Neural cell (in vitro differentiated cells): Measurements from ENCODE around the gene TEX54. TPM values are rescaled to one million over a fixed set of nuclear protein-coding genes. Genes with fewer than 3 reads are reported as not detected.
"Not testable (repeated sequence)": the region's sequence is repeated elsewhere in the genome, so short reads cannot be mapped to it uniquely, and the experiment has no call there.

ENCODE experiments used
- H2AFZ ChIP-seq: fragments of 200-600, 300-800 bp; sonication (generic), shearing (Covaris generic); 2 replicates; pipeline ENCODE4 v1.6.0; 2014; ENCODE audit warnings: low read depth, mild to moderate bottlenecking, antibody characterized with exemption, low read length, moderate library complexity
- H3F3A ChIP-seq: fragments of 200-600 bp; shearing (Covaris generic); 2 replicates; pipeline ENCODE4 v1.6.1; 2016; ENCODE audit warnings: mild to moderate bottlenecking, moderate library complexity, mixed read lengths, antibody characterized with exemption, low read length; ENCODE audit not compliant: insufficient read depth, poor library complexity, severe bottlenecking
- H3K27ac ChIP-seq: fragments of 200-600, 300-800 bp; sonication (generic), shearing (Covaris generic); 2 replicates; pipeline ENCODE4 v1.5.1; 2014; ENCODE audit warnings: mild to moderate bottlenecking, low read length, moderate library complexity
- H3K27me3 ChIP-seq: fragments of 300-800, 200-600 bp; sonication (generic), shearing (Covaris generic); 2 replicates; pipeline ENCODE4 v1.6.0; 2014; ENCODE audit warnings: mild to moderate bottlenecking, low read depth, low read length, moderate library complexity; ENCODE audit not compliant: insufficient read depth
- H3K36me3 ChIP-seq: fragments of 300-800, 200-600 bp; sonication (generic), shearing (Covaris generic); 2 replicates; pipeline ENCODE4 v1.5.1; 2014; ENCODE audit warnings: mild to moderate bottlenecking, antibody characterized with exemption, low read length, moderate library complexity; ENCODE audit not compliant: insufficient read depth
- H3K4me2 ChIP-seq: fragments of 300-800, 200-600 bp; sonication (generic), shearing (Covaris generic); 2 replicates; pipeline ENCODE4 v1.6.0; 2014; ENCODE audit warnings: mild to moderate bottlenecking, low read length
- H3K4me3 ChIP-seq: fragments of 300-800, 200-600 bp; sonication (generic), shearing (Covaris generic); 2 replicates; pipeline ENCODE4 v1.5.1; 2014; ENCODE audit warnings: mild to moderate bottlenecking, low read length, moderate library complexity
- H3K79me2 ChIP-seq: fragments of 200-600 bp; shearing (Covaris generic); replicated peaks from 2 replicates; pipeline ENCODE4 v1.6.0; 2014; ENCODE audit warnings: mild to moderate bottlenecking, low read length, moderate library complexity; ENCODE audit not compliant: insufficient read depth
- H3K9ac ChIP-seq: fragments of 300-800, 200-600 bp; sonication (generic), shearing (Covaris generic); 2 replicates; pipeline ENCODE4 v1.6.1; 2016; ENCODE audit warnings: mild to moderate bottlenecking, low read length, mixed read lengths
- H3K9me2 ChIP-seq: fragments of 200-600 bp; shearing (Covaris generic); 2 replicates; pipeline ENCODE4 v1.6.1; 2016; ENCODE audit warnings: mild to moderate bottlenecking, low read length, mixed read lengths; ENCODE audit not compliant: insufficient read depth
- H3K9me3 ChIP-seq: fragments of 200-600, 300-800 bp; sonication (generic), shearing (Covaris generic); 2 replicates; pipeline ENCODE4 v1.6.1; 2016; ENCODE audit warnings: mild to moderate bottlenecking, mixed run types, low read length, moderate library complexity, mixed read lengths
- H4K20me1 ChIP-seq: fragments of 200-600 bp; shearing (Covaris generic); 2 replicates; pipeline ENCODE4 v1.6.1; 2016; ENCODE audit warnings: mild to moderate bottlenecking, mixed run types; ENCODE audit not compliant: insufficient read depth
- EP300 ChIP-seq: fragments of 450-650 bp; conservative IDR thresholded peaks from 2 replicates; pipeline ENCODE4 v1.6.1; 2014; ENCODE audit warnings: antibody characterized with exemption, mild to moderate bottlenecking, moderate library complexity; ENCODE audit not compliant: poor library complexity, severe bottlenecking
- EZH2 ChIP-seq: fragments of 200-600, 300-800 bp; shearing (Covaris generic), sonication (generic); IDR thresholded peaks from 2 replicates; pipeline ENCODE4 v1.6.1; 2014; ENCODE audit warnings: antibody characterized with exemption, low read length, borderline replicate concordance, mild to moderate bottlenecking; ENCODE audit not compliant: insufficient read depth, poor library complexity, severe bottlenecking
- MXI1 ChIP-seq: fragments of 450-650 bp; conservative IDR thresholded peaks from 2 replicates; pipeline ENCODE4 v1.6.1; 2014; ENCODE audit warnings: antibody characterized with exemption, mild to moderate bottlenecking; ENCODE audit not compliant: poor library complexity, severe bottlenecking
- POLR2AphosphoS5 ChIP-seq: IDR thresholded peaks from 2 replicates; pipeline ENCODE4 v1.6.1; 2012
- RAD21 ChIP-seq: fragments of 450-650 bp; conservative IDR thresholded peaks from 2 replicates; pipeline ENCODE4 v1.6.1; 2014; ENCODE audit warnings: antibody characterized with exemption, mild to moderate bottlenecking, moderate library complexity
- SMC3 ChIP-seq: fragments of 450-650 bp; conservative IDR thresholded peaks from 2 replicates; pipeline ENCODE4 v1.6.1; 2014; ENCODE audit warnings: antibody characterized with exemption, mild to moderate bottlenecking, moderate library complexity; ENCODE audit not compliant: poor library complexity
- TAF1 ChIP-seq: IDR thresholded peaks from 2 replicates; pipeline ENCODE4 v1.6.1; 2012; ENCODE audit warnings: low read depth
- polyA plus RNA-seq: library from polyadenylated mRNA; depleted of rRNA; stranded (reverse); fragments of >200 nt; gene quantifications from 2 replicates; pipeline ENCODE4 v1.2.3, GENCODE V29; 2014
- TF ChIP-seq, protein P1 (sequence below): IDR thresholded peaks from 2 replicates; pipeline ENCODE4 v1.6.1; 2012; ENCODE audit warnings: borderline replicate concordance
- TF ChIP-seq, protein P2 (sequence below): fragments of 450-650 bp; IDR thresholded peaks from 2 replicates; pipeline ENCODE4 v1.5.1; 2014; ENCODE audit warnings: antibody characterized with exemption, mild to moderate bottlenecking, moderate library complexity; ENCODE audit not compliant: poor library complexity, severe bottlenecking

The TEX54 gene
- polyA plus RNA-seq, 1 donor from 2014 or later, result not detected

DNA sequence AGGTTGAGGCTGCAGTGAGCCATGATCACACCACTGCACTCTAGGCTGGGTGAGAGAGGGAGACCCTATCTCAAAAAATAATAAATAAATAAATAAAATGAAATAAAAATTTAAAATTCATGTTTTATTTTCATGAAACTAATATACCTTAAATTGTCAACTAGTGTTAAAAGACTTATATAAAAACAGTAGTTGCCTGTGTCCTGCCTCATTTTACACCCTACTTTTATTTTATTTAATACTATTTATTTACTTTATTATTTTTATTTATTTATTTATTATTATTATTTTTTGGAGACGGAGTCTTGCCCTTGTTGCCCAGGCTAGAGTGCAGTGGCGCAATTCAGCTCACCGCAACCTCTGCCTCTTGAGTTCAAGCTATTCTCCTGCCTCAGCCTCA is 11.5 kb upstream of the TEX54 start:
- peaks cover 9% of the 10 kb centered on the region for H3F3A ChIP-seq
- no peak overlapping the region for H3K9ac ChIP-seq
- no peaks in the 10 kb centered on the region for H3K27me3 ChIP-seq
- H2AFZ ChIP-seq, result no peak overlapping the region
- no peak overlapping the region for H3K4me2 ChIP-seq
- H4K20me1 ChIP-seq, result no peaks in the 10 kb centered on the region
- no peaks in the 10 kb centered on the region for H3K36me3 ChIP-seq
- H3K27ac ChIP-seq, result no peak overlapping the region
- H3K9me2 ChIP-seq, result no peaks in the 10 kb centered on the region
- no peaks in the 10 kb centered on the region for H3K9me3 ChIP-seq
- no peak overlapping the region for H3K4me3 ChIP-seq
- no peaks in the 10 kb centered on the region for H3K79me2 ChIP-seq
- TF ChIP-seq RAD21, result no peak
- no peak for TF ChIP-seq MXI1
- no peak for TF ChIP-seq POLR2AphosphoS5
- no peak for TF ChIP-seq EP300
- TF ChIP-seq, protein P1, sequence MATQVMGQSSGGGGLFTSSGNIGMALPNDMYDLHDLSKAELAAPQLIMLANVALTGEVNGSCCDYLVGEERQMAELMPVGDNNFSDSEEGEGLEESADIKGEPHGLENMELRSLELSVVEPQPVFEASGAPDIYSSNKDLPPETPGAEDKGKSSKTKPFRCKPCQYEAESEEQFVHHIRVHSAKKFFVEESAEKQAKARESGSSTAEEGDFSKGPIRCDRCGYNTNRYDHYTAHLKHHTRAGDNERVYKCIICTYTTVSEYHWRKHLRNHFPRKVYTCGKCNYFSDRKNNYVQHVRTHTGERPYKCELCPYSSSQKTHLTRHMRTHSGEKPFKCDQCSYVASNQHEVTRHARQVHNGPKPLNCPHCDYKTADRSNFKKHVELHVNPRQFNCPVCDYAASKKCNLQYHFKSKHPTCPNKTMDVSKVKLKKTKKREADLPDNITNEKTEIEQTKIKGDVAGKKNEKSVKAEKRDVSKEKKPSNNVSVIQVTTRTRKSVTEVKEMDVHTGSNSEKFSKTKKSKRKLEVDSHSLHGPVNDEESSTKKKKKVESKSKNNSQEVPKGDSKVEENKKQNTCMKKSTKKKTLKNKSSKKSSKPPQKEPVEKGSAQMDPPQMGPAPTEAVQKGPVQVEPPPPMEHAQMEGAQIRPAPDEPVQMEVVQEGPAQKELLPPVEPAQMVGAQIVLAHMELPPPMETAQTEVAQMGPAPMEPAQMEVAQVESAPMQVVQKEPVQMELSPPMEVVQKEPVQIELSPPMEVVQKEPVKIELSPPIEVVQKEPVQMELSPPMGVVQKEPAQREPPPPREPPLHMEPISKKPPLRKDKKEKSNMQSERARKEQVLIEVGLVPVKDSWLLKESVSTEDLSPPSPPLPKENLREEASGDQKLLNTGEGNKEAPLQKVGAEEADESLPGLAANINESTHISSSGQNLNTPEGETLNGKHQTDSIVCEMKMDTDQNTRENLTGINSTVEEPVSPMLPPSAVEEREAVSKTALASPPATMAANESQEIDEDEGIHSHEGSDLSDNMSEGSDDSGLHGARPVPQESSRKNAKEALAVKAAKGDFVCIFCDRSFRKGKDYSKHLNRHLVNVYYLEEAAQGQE, result no peak
- TF ChIP-seq, protein P2, sequence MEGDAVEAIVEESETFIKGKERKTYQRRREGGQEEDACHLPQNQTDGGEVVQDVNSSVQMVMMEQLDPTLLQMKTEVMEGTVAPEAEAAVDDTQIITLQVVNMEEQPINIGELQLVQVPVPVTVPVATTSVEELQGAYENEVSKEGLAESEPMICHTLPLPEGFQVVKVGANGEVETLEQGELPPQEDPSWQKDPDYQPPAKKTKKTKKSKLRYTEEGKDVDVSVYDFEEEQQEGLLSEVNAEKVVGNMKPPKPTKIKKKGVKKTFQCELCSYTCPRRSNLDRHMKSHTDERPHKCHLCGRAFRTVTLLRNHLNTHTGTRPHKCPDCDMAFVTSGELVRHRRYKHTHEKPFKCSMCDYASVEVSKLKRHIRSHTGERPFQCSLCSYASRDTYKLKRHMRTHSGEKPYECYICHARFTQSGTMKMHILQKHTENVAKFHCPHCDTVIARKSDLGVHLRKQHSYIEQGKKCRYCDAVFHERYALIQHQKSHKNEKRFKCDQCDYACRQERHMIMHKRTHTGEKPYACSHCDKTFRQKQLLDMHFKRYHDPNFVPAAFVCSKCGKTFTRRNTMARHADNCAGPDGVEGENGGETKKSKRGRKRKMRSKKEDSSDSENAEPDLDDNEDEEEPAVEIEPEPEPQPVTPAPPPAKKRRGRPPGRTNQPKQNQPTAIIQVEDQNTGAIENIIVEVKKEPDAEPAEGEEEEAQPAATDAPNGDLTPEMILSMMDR, result no peak
- no peak for TF ChIP-seq TAF1
- TF ChIP-seq SMC3, result no peak

DNA sequence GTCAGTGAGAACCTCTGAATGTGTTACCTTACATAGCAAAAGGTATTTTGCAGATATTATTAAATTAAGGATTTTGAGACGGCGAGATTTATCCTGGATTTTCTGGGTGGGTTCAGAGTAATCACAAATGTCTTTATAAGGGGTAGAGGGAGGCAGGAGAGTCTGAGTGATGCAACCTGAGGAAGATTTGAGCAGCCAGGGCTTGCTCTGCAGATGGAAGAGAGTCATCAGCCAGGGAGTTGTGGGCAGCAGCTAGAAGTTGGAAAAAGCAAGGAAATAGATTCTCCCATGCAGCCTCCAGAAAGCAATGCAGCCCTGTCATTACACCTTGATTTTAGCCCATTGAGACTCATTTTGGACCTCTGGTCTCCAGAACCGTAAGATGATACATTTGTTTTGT is 10.8 kb upstream of the TEX54 start:
- Histone ChIP-seq H2AFZ (no peak overlapping the region), H3K4me3 (no peak overlapping the region), H3K27ac (no peak overlapping the region)

DNA sequence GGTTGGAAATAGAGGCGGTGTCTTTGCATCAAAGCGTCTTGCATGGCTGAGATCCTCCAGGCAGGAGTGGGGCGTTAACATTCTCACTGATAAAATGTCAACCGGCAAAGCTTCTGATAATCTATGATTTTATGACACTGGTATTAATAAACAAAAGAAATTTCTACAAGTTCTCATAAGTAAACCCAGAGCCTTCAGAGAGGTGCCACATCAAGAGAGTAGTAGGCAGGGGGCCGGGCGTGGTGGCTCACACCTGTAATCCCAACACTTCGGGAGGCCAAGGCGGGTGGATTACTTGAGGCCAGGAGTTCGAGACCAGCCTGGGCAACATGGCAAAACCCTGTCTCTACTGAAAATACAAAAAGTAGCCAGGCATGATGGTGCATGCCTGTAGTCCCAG is 10.2 kb upstream of the TEX54 start:
- not testable (repeated sequence) for H4K20me1 ChIP-seq, H3K27me3 ChIP-seq, H3K79me2 ChIP-seq, H3K4me2 ChIP-seq, H3K9me3 ChIP-seq, H2AFZ ChIP-seq, H3K36me3 ChIP-seq, H3K9me2 ChIP-seq, H3F3A ChIP-seq
- Histone ChIP-seq H3K4me3 (peak overlapping the region; percentile 63), H3K9ac (peak overlapping the region; percentile 81), H3K27ac (peak overlapping the region; percentile 90)

More for the DNA sequence above, 10.8 kb upstream of the TEX54 start:
- no peak for TF ChIP-seq RAD21
- TF ChIP-seq, protein P2, result no peak
- TF ChIP-seq EZH2, result no peak
- TF ChIP-seq TAF1, result no peak
- TF ChIP-seq POLR2AphosphoS5, result no peak
- TF ChIP-seq, protein P1, result no peak
- peaks cover 6% of the 10 kb centered on the region for H3K79me2 ChIP-seq
- H3K9me2 ChIP-seq, result no peaks in the 10 kb centered on the region
- no peak overlapping the region for H3K4me2 ChIP-seq
- peaks cover 9% of the 10 kb centered on the region for H3F3A ChIP-seq
- H3K9ac ChIP-seq, result no peak overlapping the region
- no peaks in the 10 kb centered on the region for H3K27me3 ChIP-seq
- no peaks in the 10 kb centered on the region for H3K9me3 ChIP-seq
- no peaks in the 10 kb centered on the region for H3K36me3 ChIP-seq
- H4K20me1 ChIP-seq, result no peaks in the 10 kb centered on the region
